Measurements from ENCODE around the gene HIRIP3. TPM values are rescaled to one million over a fixed set of nuclear protein-coding genes. Genes with fewer than 3 reads are reported as not detected.
"Not testable (repeated sequence)": the region's sequence is repeated elsewhere in the genome, so short reads cannot be mapped to it uniquely, and the experiment has no call there.

Gene HIRIP3, protein sequence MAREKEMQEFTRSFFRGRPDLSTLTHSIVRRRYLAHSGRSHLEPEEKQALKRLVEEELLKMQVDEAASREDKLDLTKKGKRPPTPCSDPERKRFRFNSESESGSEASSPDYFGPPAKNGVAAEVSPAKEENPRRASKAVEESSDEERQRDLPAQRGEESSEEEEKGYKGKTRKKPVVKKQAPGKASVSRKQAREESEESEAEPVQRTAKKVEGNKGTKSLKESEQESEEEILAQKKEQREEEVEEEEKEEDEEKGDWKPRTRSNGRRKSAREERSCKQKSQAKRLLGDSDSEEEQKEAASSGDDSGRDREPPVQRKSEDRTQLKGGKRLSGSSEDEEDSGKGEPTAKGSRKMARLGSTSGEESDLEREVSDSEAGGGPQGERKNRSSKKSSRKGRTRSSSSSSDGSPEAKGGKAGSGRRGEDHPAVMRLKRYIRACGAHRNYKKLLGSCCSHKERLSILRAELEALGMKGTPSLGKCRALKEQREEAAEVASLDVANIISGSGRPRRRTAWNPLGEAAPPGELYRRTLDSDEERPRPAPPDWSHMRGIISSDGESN
- 4.0 TPM for polyA plus RNA-seq (2013, experiment 1 of 2)
- 4.7 TPM for polyA plus RNA-seq (2013, experiment 2 of 2)

DNA sequence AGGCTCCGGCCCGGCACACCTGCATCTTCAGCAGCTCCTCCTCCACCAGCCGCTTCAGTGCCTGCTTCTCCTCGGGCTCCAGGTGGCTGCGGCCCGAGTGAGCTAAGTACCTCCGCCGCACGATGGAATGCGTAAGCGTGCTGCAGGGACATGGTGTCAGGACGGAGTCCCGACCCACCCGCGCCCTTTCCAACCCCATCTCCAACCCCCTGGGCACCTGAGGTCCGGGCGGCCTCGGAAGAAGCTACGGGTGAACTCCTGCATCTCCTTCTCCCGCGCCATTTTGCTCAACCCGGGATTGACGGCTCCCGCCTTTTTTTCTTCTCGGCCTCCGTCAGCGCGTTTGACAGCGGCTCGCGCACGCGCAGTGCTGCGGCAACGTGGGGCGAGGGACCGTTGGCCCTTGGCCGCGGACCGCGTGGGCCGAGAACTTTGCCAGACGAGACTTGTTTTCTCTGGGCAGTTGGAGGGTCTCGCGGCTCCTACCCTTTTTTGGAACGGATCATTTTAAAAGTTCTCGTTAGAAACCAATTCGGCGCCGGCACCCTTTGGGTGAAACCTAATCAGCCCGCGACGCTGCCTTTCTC is at the start of gene HIRIP3:
Gene HIRIP3 (minus strand): TSS at position 294 of the 587 bp plus-strand sequence. CDS start 12 bp downstream, at position 282.
- Histone ChIP-seq H3K4me2 (ENCODE audit: low read length, poor library complexity, severe bottlenecking) (peak within 1 kb of the TSS; percentile 94), H2BK5ac (ENCODE audit: low read depth, low read length, poor library complexity, severe bottlenecking) (no peak within 1 kb of the TSS), H2BK120ac (ENCODE audit: low read depth, low read length) (peak within 1 kb of the TSS; percentile 35), H3K9me3 (ENCODE audit: control insufficient read depth, low read length) (no peaks in the 10 kb centered on the region), H3K4me3 (ENCODE audit: insufficient read depth in 1 of 2, low read depth in 1 of 2, low read length in 2 of 2) (peak within 1 kb of the TSS; percentile 76 to 98), H3K36me3 (ENCODE audit: control insufficient read depth in 1 of 2, insufficient read depth in 2 of 2, low read depth in 1 of 2, low read length in 2 of 2) (peaks cover 42 to 51% of the 10 kb centered on the region in 2 experiments), H3K9ac (ENCODE audit: low read length) (peak within 1 kb of the TSS; percentile 92), H3K4me1 (ENCODE audit: control insufficient read depth, insufficient read depth, low read depth, low read length) (peaks cover 14% of the 10 kb centered on the region), H3K27me3 (ENCODE audit: control insufficient read depth in 1 of 2, insufficient read depth in 1 of 2, low read length in 2 of 2) (no peaks in the 10 kb centered on the region), H3K27ac (ENCODE audit: low read length, poor library complexity, severe bottlenecking) (peak within 1 kb of the TSS; percentile 66), H2BK12ac (ENCODE audit: low read length in 2 of 2) (no peak within 1 kb of the TSS), H4K8ac (ENCODE audit: low read length) (peak within 1 kb of the TSS; percentile 94), H2BK15ac (ENCODE audit: low read depth, poor library complexity, severe bottlenecking) (peak within 1 kb of the TSS; percentile 53), H4K91ac (ENCODE audit: low read length) (peak within 1 kb of the TSS; percentile 30), H2AFZ (ENCODE audit: low read depth, low read length) (peak within 1 kb of the TSS; percentile 74), H3K14ac (ENCODE audit: low read length in 2 of 2) (peak within 1 kb of the TSS in 1 of 2 experiments; percentile 29), H3K18ac (ENCODE audit: low read depth in 1 of 2, low read length in 2 of 2) (peak within 1 kb of the TSS; percentile 79), H3K79me1 (replicated peaks; ENCODE audit: low read length, poor library complexity, severe bottlenecking) (peaks cover 15% of the 10 kb centered on the region), H3K4ac (ENCODE audit: low read depth in 1 of 2, low read length in 2 of 2) (peak within 1 kb of the TSS; percentile 88 to 93), H2AK5ac (ENCODE audit: low read length, severe bottlenecking) (no peak within 1 kb of the TSS), H3K23ac (ENCODE audit: low read length in 2 of 2) (no peak within 1 kb of the TSS)
- peak; percentile 81 for DNase-seq
- WGBS = 0% methylated on average over 53 of the region's 53 CpGs

DNA sequence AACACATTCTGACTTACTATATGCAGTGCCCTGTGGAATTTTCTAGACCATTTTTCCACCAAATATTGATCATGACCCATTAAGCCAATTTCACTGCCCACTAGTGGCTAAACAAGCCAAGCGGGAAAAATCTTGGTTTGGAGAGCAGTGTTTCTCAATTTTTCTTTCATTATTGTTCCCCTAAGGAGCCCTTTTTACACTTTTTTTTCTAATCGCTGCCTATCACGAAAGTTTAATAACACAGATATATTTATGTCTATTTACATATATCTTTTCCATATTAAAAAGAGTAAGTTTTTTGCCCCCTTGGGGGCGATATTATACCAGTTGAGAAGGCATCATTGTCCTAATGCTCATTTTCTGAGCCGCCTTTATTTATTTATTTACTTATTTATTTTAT is 46.4 kb upstream of the HIRIP3 start:
- Histone ChIP-seq H3K23ac (ENCODE audit: low read length in 2 of 2) (no peak overlapping the region), H2BK120ac (ENCODE audit: low read depth, low read length) (no peak overlapping the region), H3K27ac (ENCODE audit: low read length, poor library complexity, severe bottlenecking) (no peak overlapping the region), H3K14ac (ENCODE audit: low read length in 2 of 2) (no peak overlapping the region), H3K9ac (ENCODE audit: low read length) (no peak overlapping the region), H2BK5ac (ENCODE audit: low read depth, low read length, poor library complexity, severe bottlenecking) (no peak overlapping the region), H2BK12ac (ENCODE audit: low read length in 2 of 2) (no peak overlapping the region), H3K4me2 (ENCODE audit: low read length, poor library complexity, severe bottlenecking) (no peak overlapping the region), H2AK5ac (ENCODE audit: low read length, severe bottlenecking) (no peak overlapping the region), H2AFZ (ENCODE audit: low read depth, low read length) (no peak overlapping the region), H4K91ac (ENCODE audit: low read length) (no peak overlapping the region), H3K79me1 (replicated peaks; ENCODE audit: low read length, poor library complexity, severe bottlenecking) (no peaks in the 10 kb centered on the region), H3K27me3 (ENCODE audit: control insufficient read depth in 1 of 2, insufficient read depth in 1 of 2, low read length in 2 of 2) (peaks cover 5 to 12% of the 10 kb centered on the region in 2 experiments), H3K4me1 (ENCODE audit: control insufficient read depth, insufficient read depth, low read depth, low read length) (no peaks in the 10 kb centered on the region), H3K4ac (ENCODE audit: low read depth in 1 of 2, low read length in 2 of 2) (no peak overlapping the region), H2BK15ac (ENCODE audit: low read depth, poor library complexity, severe bottlenecking) (no peak overlapping the region), H4K8ac (ENCODE audit: low read length) (no peak overlapping the region), H3K4me3 (ENCODE audit: insufficient read depth in 1 of 2, low read depth in 1 of 2, low read length in 2 of 2) (no peak overlapping the region), H3K9me3 (ENCODE audit: control insufficient read depth, low read length) (no peaks in the 10 kb centered on the region), H3K18ac (ENCODE audit: low read depth in 1 of 2, low read length in 2 of 2) (no peak overlapping the region), H3K36me3 (ENCODE audit: control insufficient read depth in 1 of 2, insufficient read depth in 2 of 2, low read depth in 1 of 2, low read length in 2 of 2) (no peaks in the 10 kb centered on the region)
- DNase-seq = peak; percentile 52
- WGBS = 88% methylated on average over 1 of the region's 5 CpGs

DNA sequence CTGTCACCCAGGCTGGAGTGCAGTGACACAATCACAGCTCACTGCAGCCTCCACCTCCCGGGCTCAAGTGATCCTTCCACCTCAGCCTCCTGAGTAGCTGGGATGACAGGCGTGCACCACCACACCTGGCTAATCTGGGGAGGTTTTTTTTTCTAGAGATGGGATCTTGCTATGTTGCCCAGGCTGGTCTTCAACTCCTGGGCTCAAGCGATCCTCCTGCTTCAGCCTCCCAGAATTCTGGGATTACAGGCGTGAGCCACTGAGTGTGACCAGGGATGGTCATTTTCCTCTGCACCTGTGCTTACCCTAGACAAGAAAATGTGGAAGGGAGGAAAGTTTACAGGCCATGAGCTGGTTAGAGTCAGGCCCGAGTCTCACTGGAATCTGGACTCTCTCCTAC is 45.3 kb upstream of the HIRIP3 start:
- not testable (repeated sequence) for H3K4me1 ChIP-seq (ENCODE audit: control insufficient read depth, insufficient read depth, low read depth, low read length); H4K8ac ChIP-seq (ENCODE audit: low read length); H3K14ac ChIP-seq (ENCODE audit: low read length in 2 of 2); H2BK15ac ChIP-seq (ENCODE audit: low read depth, poor library complexity, severe bottlenecking); H3K9me3 ChIP-seq (ENCODE audit: control insufficient read depth, low read length); H3K23ac ChIP-seq (ENCODE audit: low read length in 2 of 2); DNase-seq; H3K4me2 ChIP-seq (ENCODE audit: low read length, poor library complexity, severe bottlenecking); H2BK120ac ChIP-seq (ENCODE audit: low read depth, low read length); H3K9ac ChIP-seq (ENCODE audit: low read length); H3K27ac ChIP-seq (ENCODE audit: low read length, poor library complexity, severe bottlenecking); H2AK5ac ChIP-seq (ENCODE audit: low read length, severe bottlenecking); H2BK5ac ChIP-seq (ENCODE audit: low read depth, low read length, poor library complexity, severe bottlenecking); H3K18ac ChIP-seq (ENCODE audit: low read depth in 1 of 2, low read length in 2 of 2); H3K4me3 ChIP-seq (ENCODE audit: insufficient read depth in 1 of 2, low read depth in 1 of 2, low read length in 2 of 2); H3K79me1 ChIP-seq (replicated peaks; ENCODE audit: low read length, poor library complexity, severe bottlenecking); H4K91ac ChIP-seq (ENCODE audit: low read length); H3K4ac ChIP-seq (ENCODE audit: low read depth in 1 of 2, low read length in 2 of 2); H2AFZ ChIP-seq (ENCODE audit: low read depth, low read length); H2BK12ac ChIP-seq (ENCODE audit: low read length in 2 of 2); H3K36me3 ChIP-seq (ENCODE audit: control insufficient read depth in 1 of 2, insufficient read depth in 2 of 2, low read depth in 1 of 2, low read length in 2 of 2)
- H3K27me3 ChIP-seq (ENCODE audit: control insufficient read depth in 1 of 2, insufficient read depth in 1 of 2, low read length in 2 of 2) = peaks cover 9 to 13% of the 10 kb centered on the region in 2 experiments
- 88% methylated on average over 5 of the region's 5 CpGs for WGBS

DNA sequence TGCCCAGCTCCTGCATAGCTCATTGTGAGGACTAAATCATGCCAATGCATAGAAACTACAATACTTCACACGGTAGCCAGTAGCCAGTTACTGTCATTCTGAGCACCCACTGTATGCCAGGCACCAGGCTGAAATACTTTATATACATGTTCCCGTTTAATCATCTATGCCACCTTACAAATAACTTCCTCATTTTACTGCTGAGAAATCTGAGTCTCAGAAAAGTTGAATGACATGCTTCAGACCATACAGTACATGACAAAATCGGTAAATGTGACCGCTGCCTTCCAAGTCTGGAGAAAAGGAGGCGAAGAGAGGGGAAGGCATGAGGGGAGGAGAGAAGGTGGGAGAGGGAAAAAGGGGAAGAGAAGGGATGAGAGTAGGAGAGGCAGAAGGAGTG is 44.8 kb upstream of the HIRIP3 start:
- Histone ChIP-seq H3K23ac (ENCODE audit: low read length in 2 of 2) (no peak overlapping the region), H3K9ac (ENCODE audit: low read length) (no peak overlapping the region), H3K27ac (ENCODE audit: low read length, poor library complexity, severe bottlenecking) (no peak overlapping the region), H2AK5ac (ENCODE audit: low read length, severe bottlenecking) (no peak overlapping the region), H4K91ac (ENCODE audit: low read length) (no peak overlapping the region), H4K8ac (ENCODE audit: low read length) (no peak overlapping the region), H3K79me1 (replicated peaks; ENCODE audit: low read length, poor library complexity, severe bottlenecking) (no peaks in the 10 kb centered on the region), H3K18ac (ENCODE audit: low read depth in 1 of 2, low read length in 2 of 2) (no peak overlapping the region), H2BK12ac (ENCODE audit: low read length in 2 of 2) (no peak overlapping the region), H3K4ac (ENCODE audit: low read depth in 1 of 2, low read length in 2 of 2) (no peak overlapping the region), H3K27me3 (ENCODE audit: control insufficient read depth in 1 of 2, insufficient read depth in 1 of 2, low read length in 2 of 2) (peaks cover 9 to 15% of the 10 kb centered on the region in 2 experiments), H3K4me1 (ENCODE audit: control insufficient read depth, insufficient read depth, low read depth, low read length) (no peaks in the 10 kb centered on the region), H3K14ac (ENCODE audit: low read length in 2 of 2) (no peak overlapping the region), H3K4me2 (ENCODE audit: low read length, poor library complexity, severe bottlenecking) (no peak overlapping the region), H2BK5ac (ENCODE audit: low read depth, low read length, poor library complexity, severe bottlenecking) (no peak overlapping the region), H3K9me3 (ENCODE audit: control insufficient read depth, low read length) (no peaks in the 10 kb centered on the region), H3K4me3 (ENCODE audit: insufficient read depth in 1 of 2, low read depth in 1 of 2, low read length in 2 of 2) (no peak overlapping the region), H2BK120ac (ENCODE audit: low read depth, low read length) (no peak overlapping the region), H2AFZ (ENCODE audit: low read depth, low read length) (no peak overlapping the region), H2BK15ac (ENCODE audit: low read depth, poor library complexity, severe bottlenecking) (no peak overlapping the region), H3K36me3 (ENCODE audit: control insufficient read depth in 1 of 2, insufficient read depth in 2 of 2, low read depth in 1 of 2, low read length in 2 of 2) (no peaks in the 10 kb centered on the region)
- no peak for DNase-seq
- WGBS = 87% methylated on average over 5 of the region's 5 CpGs
